Upper lobe of left lung (tissue), 6 donors: ENCODE data around the gene ST3GAL2. TPM values are rescaled to one million over a fixed set of nuclear protein-coding genes. Genes with fewer than 3 reads are reported as not detected.

Experiments
- ATAC-seq, 2 donors: fragments of 200-7000 bp; cut with Tn5 transposase; one replicate each; pipeline ENCODE4 v1.9.1; 2022; ENCODE audit warnings: mild to moderate bottlenecking in 2 of 2, moderate library complexity in 2 of 2; ENCODE audit not compliant: low FRiP score in 2 of 2
- DNase-seq, 2 donors: peaks; one replicate each; pipeline ENCODE4 v3.0.0-alpha.2; 2019 to 2020
- H3K27ac ChIP-seq, 4 donors: fragments of 200-600 bp; sonication (generic); one replicate each; pipeline ENCODE4 v1.5.1; 2016 to 2019
- H3K27me3 ChIP-seq, 4 donors: fragments of 200-600 bp; sonication (generic); one replicate each; pipeline ENCODE4 v1.5.1; 2017 to 2019
- H3K36me3 ChIP-seq, 4 donors: fragments of 200-600 bp; sonication (generic); one replicate each; pipeline ENCODE4 v1.5.1; 2016 to 2019
- H3K4me1 ChIP-seq, 4 donors: fragments of 200-600 bp; sonication (generic); one replicate each; pipeline ENCODE4 v1.5.1; 2018 to 2019
- H3K4me3 ChIP-seq, 4 donors: fragments of 200-600 bp; sonication (generic); one replicate each; pipeline ENCODE4 v1.5.1; 2017 to 2019; ENCODE audit warnings: mild to moderate bottlenecking in 2 of 4, moderate library complexity in 1 of 4
- H3K9me3 ChIP-seq, 4 donors: fragments of 200-600 bp; sonication (generic); one replicate each; pipeline ENCODE4 v1.5.1; 2018 to 2019
- CTCF ChIP-seq, 6 experiments: fragments of 450-650 bp in 4 of 6; fragments of 200-600 bp in 2 of 6; sonication (generic) in 2 of 6; IDR thresholded peaks; one replicate each; pipeline ENCODE4 v1.5.1; 2016 to 2019; ENCODE audit warnings: antibody characterized with exemption in 6 of 6
- EP300 ChIP-seq, 4 donors: sonication (generic); formaldehyde crosslinking; IDR thresholded peaks; one replicate each; pipeline ENCODE4 v1.5.1; 2017; ENCODE audit warnings: antibody characterized with exemption in 4 of 4, control low read depth in 2 of 4
- POLR2A ChIP-seq, 4 donors: fragments of 450-650 bp; IDR thresholded peaks; one replicate each; pipeline ENCODE4 v1.5.1; 2016 to 2017; ENCODE audit warnings: antibody characterized with exemption in 4 of 4, mild to moderate bottlenecking in 2 of 4
- POLR2AphosphoS5 ChIP-seq, 2 donors: sonication (generic); formaldehyde crosslinking; IDR thresholded peaks; one replicate each; pipeline ENCODE4 v1.5.1; 2017; ENCODE audit warnings: antibody characterized with exemption in 2 of 2
- WGBS, 2 donors: methylation state at CpG; one replicate each; pipeline ENCODE4 v1.1.5; 2017 to 2018; 5-methylcytosine and 5-hydroxymethylcytosine counted together
- total RNA-seq, 6 donors: library from RNA; depleted of rRNA in 4 of 6; stranded (reverse); fragments of >200 nt in 4 of 6; gene quantifications; one replicate each; pipeline versions ENCODE4 v1.1.0 to v1.2.1, GENCODE V29; 2016 to 2021
- donor health status: DM: no; HTN: no; CAD: no; lungs with moderate emphysema.
- donor health status: DM: no; HTN: yes; CAD: no; lungs with severe emphysema.

The ST3GAL2 gene
- total RNA-seq, 6 donors from 2014 or later, result 12.5 to 50.3 (median 26.1) TPM

- Histone ChIP-seq H3K4me3 (no peak overlapping the region), H3K27ac (no peak overlapping the region), H3K9me3 (no peaks in the 10 kb centered on the region), H3K4me1 (peaks cover 33 to 50% (median 41%) of the 10 kb centered on the region in 4 donors), H3K36me3 (no peaks in the 10 kb centered on the region), H3K27me3 (no peaks in the 10 kb centered on the region)
- no peak for ATAC-seq
- no peak for TF ChIP-seq POLR2A (IDR thresholded peaks at IDR 0.05)
- TF ChIP-seq POLR2AphosphoS5 (IDR thresholded peaks at IDR 0.05), result no peak
- TF ChIP-seq EP300 (IDR thresholded peaks at IDR 0.05), result no peak
- no peak for TF ChIP-seq CTCF (IDR thresholded peaks at IDR 0.05)
- WGBS, 2 donors, result 96% methylated on average over 10 to 11 of the region's 11 CpGs
- no peak for DNase-seq
Measured at GRCh38 chr16:70421473-70422311, 17.2 kb downstream of the ST3GAL2 start.

- Histone ChIP-seq H3K27ac (peak overlapping the region in 1 of 4 donors; percentile 9), H3K36me3 (no peaks in the 10 kb centered on the region), H3K4me3 (no peak overlapping the region), H3K27me3 (no peaks in the 10 kb centered on the region), H3K4me1 (peaks cover 30 to 50% (median 41%) of the 10 kb centered on the region in 4 donors), H3K9me3 (no peaks in the 10 kb centered on the region)
- 67 to 84% methylated on average over 4 to 9 of the region's 9 CpGs for WGBS, 2 donors
- DNase-seq (no peak), ATAC-seq (no peak)
- TF ChIP-seq POLR2A (IDR thresholded peaks at IDR 0.05) (no peak), POLR2AphosphoS5 (IDR thresholded peaks at IDR 0.05) (no peak), CTCF (IDR thresholded peaks at IDR 0.05) (no peak)
Measured at GRCh38 chr16:70421014-70421413, 17.9 kb downstream of the ST3GAL2 start.

GRCh38 chr16:70419384-70420327 lies 19.2 kb downstream of the ST3GAL2 start:
- Histone ChIP-seq H3K27ac (no peak overlapping the region), H3K4me3 (no peak overlapping the region), H3K27me3 (no peaks in the 10 kb centered on the region), H3K36me3 (no peaks in the 10 kb centered on the region), H3K4me1 (peaks cover 30 to 50% (median 41%) of the 10 kb centered on the region in 4 donors), H3K9me3 (no peaks in the 10 kb centered on the region)
- DNase-seq (no peak), ATAC-seq (no peak)
- 77 to 79% methylated on average over 6 to 14 of the region's 14 CpGs for WGBS, 2 donors
- TF ChIP-seq POLR2A (IDR thresholded peaks at IDR 0.05) (no peak), CTCF (IDR thresholded peaks at IDR 0.05) (no peak), EP300 (IDR thresholded peaks at IDR 0.05) (no peak), POLR2AphosphoS5 (IDR thresholded peaks at IDR 0.05) (no peak)

GRCh38 chr16:70418993-70419318 lies 19.9 kb downstream of the ST3GAL2 start:
- Histone ChIP-seq H3K27ac (peak overlapping the region in 2 of 4 donors; percentile 2 to 11), H3K36me3 (no peaks in the 10 kb centered on the region), H3K9me3 (no peaks in the 10 kb centered on the region), H3K4me1 (peaks cover 28 to 50% (median 40%) of the 10 kb centered on the region in 4 donors), H3K27me3 (no peaks in the 10 kb centered on the region), H3K4me3 (no peak overlapping the region)
- TF ChIP-seq POLR2AphosphoS5 (IDR thresholded peaks at IDR 0.05), result no peak
- TF ChIP-seq CTCF (IDR thresholded peaks at IDR 0.05), result no peak
- TF ChIP-seq POLR2A (IDR thresholded peaks at IDR 0.05), result no peak
- TF ChIP-seq EP300 (IDR thresholded peaks at IDR 0.05), result no peak
- DNase-seq (no peak), ATAC-seq (no peak)
- 82 to 84% methylated on average over 1 to 2 of the region's 5 CpGs for WGBS, 2 donors
